A549 (cell line): Measurements from ENCODE around the gene TEX22.

ENCODE experiments used
- CEBPB ChIP-seq, 2 experiments: fragments of >200 bp in 1 of 2; sonication (Bioruptor Twin) in 1 of 2; formaldehyde crosslinking in 1 of 2; IDR thresholded peaks; 2 replicates each; pipeline ENCODE4 v1.6.1; 2012 to 2016
- CHD2 ChIP-seq: fragments of 150-350 bp; IDR thresholded peaks from 2 replicates; pipeline ENCODE4 v1.6.1; 2014; ENCODE audit warnings: low read length; ENCODE audit not compliant: partially characterized antibody
- EP300 ChIP-seq, 2 experiments: fragments of >200 bp; sonication (Bioruptor Twin); formaldehyde crosslinking; IDR thresholded peaks; 2 replicates in 1 of 2; 3 replicates in 1 of 2; pipeline ENCODE4 v1.6.1; 2016 to 2017
- ESRRA ChIP-seq: fragments of 150-350 bp; IDR thresholded peaks from 2 replicates; pipeline ENCODE4 v1.6.1; 2014; ENCODE audit warnings: mild to moderate bottlenecking, low read length, borderline replicate concordance
- FOSL2 ChIP-seq, 2 experiments: fragments of 450-650 bp in 1 of 2; fragments of >200 bp in 1 of 2; sonication (Bioruptor Twin) in 1 of 2; formaldehyde crosslinking; IDR thresholded peaks; 2 replicates each; pipeline versions ENCODE4 v1.5.0 to v1.6.1; 2016 to 2020; ENCODE audit warnings: mild to moderate bottlenecking in 1 of 2, moderate library complexity in 1 of 2
- JUNB ChIP-seq: fragments of >200 bp; sonication (Bioruptor Twin); formaldehyde crosslinking; IDR thresholded peaks from 2 replicates; pipeline ENCODE4 v1.6.1; 2016
- PHF8 ChIP-seq: fragments of 200-600 bp; sonication (generic); IDR thresholded peaks from 2 replicates; pipeline ENCODE4 v1.6.1; 2016; ENCODE audit warnings: low read depth, mild to moderate bottlenecking, antibody characterized with exemption, moderate library complexity, borderline replicate concordance
- POLR2A ChIP-seq: IDR thresholded peaks from 2 replicates; pipeline ENCODE4 v1.6.1; 2012; ENCODE audit warnings: mild to moderate bottlenecking, low read length
- RAD21 ChIP-seq, 2 experiments: fragments of >200 bp in 1 of 2; sonication (Bioruptor Twin) in 1 of 2; formaldehyde crosslinking in 1 of 2; IDR thresholded peaks in 1 of 2; conservative IDR thresholded peaks in 1 of 2; 2 replicates in 1 of 2; 3 replicates in 1 of 2; pipeline ENCODE4 v1.6.1; 2012 to 2018; ENCODE audit warnings: inconsistent platforms in 1 of 2
- RCOR1 ChIP-seq: fragments of 150-350 bp; IDR thresholded peaks from 2 replicates; pipeline ENCODE4 v1.6.1; 2014; ENCODE audit warnings: antibody characterized with exemption, low read length, low read depth
- TF ChIP-seq, protein P1 (sequence below): fragments of >200 bp; sonication (Bioruptor Twin); formaldehyde crosslinking; IDR thresholded peaks from 3 replicates; pipeline ENCODE4 v1.5.1; 2016
- TF ChIP-seq, protein P2 (sequence below): fragments of 200-600 bp; sonication (generic); IDR thresholded peaks from 2 replicates; pipeline ENCODE4 v1.6.1; 2016; ENCODE audit warnings: antibody characterized with exemption, mild to moderate bottlenecking, moderate library complexity

DNA sequence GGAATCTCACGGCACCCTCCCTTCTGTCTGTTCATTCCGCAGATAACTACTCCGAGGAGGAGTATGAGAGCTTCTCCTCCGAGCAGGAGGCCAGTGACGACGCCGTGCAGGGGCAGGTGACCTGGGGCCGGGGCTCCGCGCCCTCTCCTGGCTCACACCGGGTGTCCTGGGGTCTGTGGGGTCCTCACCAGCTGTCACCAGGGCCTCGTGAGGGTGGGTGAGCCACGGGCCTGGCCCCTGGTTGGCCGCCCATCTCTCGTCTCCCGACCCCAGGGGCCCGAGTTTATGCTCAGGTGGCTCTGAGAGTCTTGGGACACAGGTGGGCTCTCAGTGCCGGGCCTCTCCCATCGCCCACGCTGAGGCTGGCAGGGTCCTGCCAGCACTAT is 30.3 kb upstream of the TEX22 start:
- TF ChIP-seq RAD21 (conservative IDR thresholded peaks at IDR 0.05 in 1 of 2, IDR thresholded peaks at IDR 0.05 in 1 of 2) = no peak
- TF ChIP-seq CEBPB (IDR thresholded peaks at IDR 0.05) = no peak
- TF ChIP-seq, protein P1, sequence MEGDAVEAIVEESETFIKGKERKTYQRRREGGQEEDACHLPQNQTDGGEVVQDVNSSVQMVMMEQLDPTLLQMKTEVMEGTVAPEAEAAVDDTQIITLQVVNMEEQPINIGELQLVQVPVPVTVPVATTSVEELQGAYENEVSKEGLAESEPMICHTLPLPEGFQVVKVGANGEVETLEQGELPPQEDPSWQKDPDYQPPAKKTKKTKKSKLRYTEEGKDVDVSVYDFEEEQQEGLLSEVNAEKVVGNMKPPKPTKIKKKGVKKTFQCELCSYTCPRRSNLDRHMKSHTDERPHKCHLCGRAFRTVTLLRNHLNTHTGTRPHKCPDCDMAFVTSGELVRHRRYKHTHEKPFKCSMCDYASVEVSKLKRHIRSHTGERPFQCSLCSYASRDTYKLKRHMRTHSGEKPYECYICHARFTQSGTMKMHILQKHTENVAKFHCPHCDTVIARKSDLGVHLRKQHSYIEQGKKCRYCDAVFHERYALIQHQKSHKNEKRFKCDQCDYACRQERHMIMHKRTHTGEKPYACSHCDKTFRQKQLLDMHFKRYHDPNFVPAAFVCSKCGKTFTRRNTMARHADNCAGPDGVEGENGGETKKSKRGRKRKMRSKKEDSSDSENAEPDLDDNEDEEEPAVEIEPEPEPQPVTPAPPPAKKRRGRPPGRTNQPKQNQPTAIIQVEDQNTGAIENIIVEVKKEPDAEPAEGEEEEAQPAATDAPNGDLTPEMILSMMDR = no peak
- TF ChIP-seq JUNB = no peak
- no peak for TF ChIP-seq POLR2A
- TF ChIP-seq, protein P2, sequence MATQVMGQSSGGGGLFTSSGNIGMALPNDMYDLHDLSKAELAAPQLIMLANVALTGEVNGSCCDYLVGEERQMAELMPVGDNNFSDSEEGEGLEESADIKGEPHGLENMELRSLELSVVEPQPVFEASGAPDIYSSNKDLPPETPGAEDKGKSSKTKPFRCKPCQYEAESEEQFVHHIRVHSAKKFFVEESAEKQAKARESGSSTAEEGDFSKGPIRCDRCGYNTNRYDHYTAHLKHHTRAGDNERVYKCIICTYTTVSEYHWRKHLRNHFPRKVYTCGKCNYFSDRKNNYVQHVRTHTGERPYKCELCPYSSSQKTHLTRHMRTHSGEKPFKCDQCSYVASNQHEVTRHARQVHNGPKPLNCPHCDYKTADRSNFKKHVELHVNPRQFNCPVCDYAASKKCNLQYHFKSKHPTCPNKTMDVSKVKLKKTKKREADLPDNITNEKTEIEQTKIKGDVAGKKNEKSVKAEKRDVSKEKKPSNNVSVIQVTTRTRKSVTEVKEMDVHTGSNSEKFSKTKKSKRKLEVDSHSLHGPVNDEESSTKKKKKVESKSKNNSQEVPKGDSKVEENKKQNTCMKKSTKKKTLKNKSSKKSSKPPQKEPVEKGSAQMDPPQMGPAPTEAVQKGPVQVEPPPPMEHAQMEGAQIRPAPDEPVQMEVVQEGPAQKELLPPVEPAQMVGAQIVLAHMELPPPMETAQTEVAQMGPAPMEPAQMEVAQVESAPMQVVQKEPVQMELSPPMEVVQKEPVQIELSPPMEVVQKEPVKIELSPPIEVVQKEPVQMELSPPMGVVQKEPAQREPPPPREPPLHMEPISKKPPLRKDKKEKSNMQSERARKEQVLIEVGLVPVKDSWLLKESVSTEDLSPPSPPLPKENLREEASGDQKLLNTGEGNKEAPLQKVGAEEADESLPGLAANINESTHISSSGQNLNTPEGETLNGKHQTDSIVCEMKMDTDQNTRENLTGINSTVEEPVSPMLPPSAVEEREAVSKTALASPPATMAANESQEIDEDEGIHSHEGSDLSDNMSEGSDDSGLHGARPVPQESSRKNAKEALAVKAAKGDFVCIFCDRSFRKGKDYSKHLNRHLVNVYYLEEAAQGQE = no peak
- TF ChIP-seq PHF8 = no peak
- no peak for TF ChIP-seq ESRRA
- no peak for TF ChIP-seq FOSL2 (IDR thresholded peaks at IDR 0.05)
- no peak for TF ChIP-seq FOSL2 (CRISPR knock-in tag; IDR thresholded peaks at IDR 0.05)
- no peak for TF ChIP-seq EP300 (IDR thresholded peaks at IDR 0.05)
- no peak for TF ChIP-seq RCOR1
- no peak for TF ChIP-seq CHD2
